GM12864 (cell line): ENCODE results near the gene PXYLP1.

Experiments used
- DNase-seq: peaks from one replicate; pipeline ENCODE4 v3.0.0-alpha.2; 2011; ENCODE audit warnings: low read depth
- H3K4me3 ChIP-seq: 2 replicates; pipeline ENCODE4 v1.5.1; 2011; ENCODE audit warnings: mild to moderate bottlenecking, low read depth, low read length, control low read depth
- CTCF ChIP-seq: IDR thresholded peaks from 2 replicates; pipeline ENCODE4 v1.5.1; 2011; ENCODE audit warnings: low read depth, mild to moderate bottlenecking, moderate library complexity, low read length, control low read depth, inconsistent platforms; ENCODE audit errors: missing control alignments

PXYLP1 gene

GRCh38 chr3:141266797-141267555, 35.4 kb downstream of the PXYLP1 start:
- peak overlapping the region; percentile 11 for H3K4me3 ChIP-seq
- no peak for TF ChIP-seq CTCF
- no peak for DNase-seq

GRCh38 chr3:141267629-141268028, 36.0 kb downstream of the PXYLP1 start:
- DNase-seq, result no peak
- no peak for TF ChIP-seq CTCF
- H3K4me3 ChIP-seq, result peak overlapping the region; percentile 14; the same call in 1 of the 2 replicates

- no peak for TF ChIP-seq CTCF
- no peak for DNase-seq
- H3K4me3 ChIP-seq, result no peak overlapping the region
Observed at GRCh38 chr3:141268306-141268705, 36.7 kb downstream of the PXYLP1 start.

- DNase-seq, result no peak
- no peak for TF ChIP-seq CTCF
- H3K4me3 ChIP-seq, result no peak overlapping the region
Observed at GRCh38 chr3:141268791-141269190, 37.2 kb downstream of the PXYLP1 start.

GRCh38 chr3:141269961-141270360, 38.3 kb downstream of the PXYLP1 start:
- DNase-seq, result no peak
- no peak overlapping the region for H3K4me3 ChIP-seq
- TF ChIP-seq CTCF, result no peak

- H3K4me3 ChIP-seq, result no peak overlapping the region
- TF ChIP-seq CTCF, result no peak
- DNase-seq, result no peak
Observed at GRCh38 chr3:141271279-141272030, 39.8 kb downstream of the PXYLP1 start.
